Osteocyte (in vitro differentiated cells): ENCODE measurements around the gene CDHR4. TPM values are rescaled to one million over a fixed set of nuclear protein-coding genes. Genes with fewer than 3 reads are reported as not detected.
"Not testable (repeated sequence)": the region's sequence is repeated elsewhere in the genome, so short reads cannot be mapped to it uniquely, and the experiment has no call there.

Experiments
- DNase-seq: peaks from one replicate; pipeline ENCODE4 v3.0.0; 2021; ENCODE audit warnings: mixed read lengths; ENCODE audit not compliant: unreplicated experiment; ENCODE audit errors: extremely low spot score
- H3K27ac Mint-ChIP-seq: one replicate; pipeline ENCODE4 v1.8.0; 2021; ENCODE audit warnings: mild to moderate bottlenecking, mixed read lengths; ENCODE audit not compliant: unreplicated experiment
- H3K27me3 Mint-ChIP-seq: one replicate; pipeline ENCODE4 v1.8.0; 2021; ENCODE audit warnings: mixed read lengths; ENCODE audit not compliant: unreplicated experiment
- H3K36me3 Mint-ChIP-seq: one replicate; pipeline ENCODE4 v1.8.0; 2021; ENCODE audit warnings: mixed read lengths; ENCODE audit not compliant: unreplicated experiment
- H3K4me1 Mint-ChIP-seq: one replicate; pipeline ENCODE4 v1.8.0; 2021; ENCODE audit warnings: mixed read lengths; ENCODE audit not compliant: unreplicated experiment
- H3K4me3 Mint-ChIP-seq: one replicate; pipeline ENCODE4 v1.8.0; 2021; ENCODE audit warnings: mild to moderate bottlenecking, moderate library complexity, mixed read lengths; ENCODE audit not compliant: unreplicated experiment
- H3K9me3 Mint-ChIP-seq: one replicate; pipeline ENCODE4 v1.8.0; 2021; ENCODE audit warnings: mixed read lengths; ENCODE audit not compliant: unreplicated experiment
- CTCF ChIP-seq: fragments of 200-600 bp; sonication (generic); IDR thresholded peaks from 2 replicates; pipeline ENCODE4 v1.5.0; 2021; ENCODE audit warnings: antibody characterized with exemption, mild to moderate bottlenecking, moderate library complexity
- total RNA-seq: library from RNA; stranded (reverse); gene quantifications from 2 replicates; pipeline ENCODE4 v1.2.1, GENCODE V29; 2021

The CDHR4 gene
- total RNA-seq, 1 donor from 2014 or later, result not detected

DNA sequence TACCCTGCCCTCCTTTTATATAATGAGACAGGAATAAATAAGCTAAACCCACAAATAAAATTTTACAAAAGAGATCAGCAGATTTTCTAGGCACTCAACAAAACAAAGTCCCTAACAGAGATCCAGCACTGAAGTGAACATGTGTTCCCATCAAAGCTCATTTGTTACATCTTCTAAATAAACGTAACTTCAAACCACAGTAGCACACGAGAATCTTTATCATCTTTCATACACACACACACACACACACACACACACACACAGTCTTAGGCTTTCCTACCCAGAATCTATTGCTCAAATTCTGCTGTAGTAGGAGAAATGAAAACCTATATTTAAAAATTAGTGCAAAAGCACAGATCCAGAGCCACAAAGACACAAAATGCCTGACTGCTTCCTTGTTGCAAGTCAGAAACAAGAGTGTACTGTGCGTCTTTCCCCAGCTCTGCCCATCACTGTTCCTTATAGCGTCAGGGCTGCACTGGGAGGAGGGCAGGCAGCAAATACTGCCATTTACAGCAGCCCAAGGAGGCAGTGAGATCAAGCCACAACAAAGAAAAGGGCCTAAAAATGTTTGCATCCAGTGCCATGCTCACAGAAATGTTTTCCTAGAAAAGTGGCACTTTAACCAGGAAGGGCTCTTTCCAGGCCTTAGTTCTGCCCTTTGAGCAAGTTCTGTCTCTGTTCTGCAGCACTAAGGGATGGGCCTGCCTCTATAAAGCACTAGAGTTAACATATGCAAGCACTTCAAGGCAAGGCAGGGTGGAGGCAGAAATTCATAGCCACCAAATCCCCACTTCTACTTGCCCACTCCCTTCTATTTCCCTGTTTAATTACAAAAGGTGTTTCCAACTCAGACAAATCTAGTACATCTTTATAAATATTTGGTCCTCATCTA is 19.3 kb downstream of the CDHR4 start:
- Mint-ChIP-seq H3K4me3 (no peak overlapping the region), H3K9me3 (no peaks in the 10 kb centered on the region), H3K27me3 (no peaks in the 10 kb centered on the region), H3K4me1 (peaks cover 39% of the 10 kb centered on the region), H3K27ac (peak overlapping the region; percentile 45), H3K36me3 (peaks cover 6% of the 10 kb centered on the region)
- DNase-seq, result no peak
- TF ChIP-seq CTCF, result no peak

- no peak for DNase-seq
- H3K9me3 Mint-ChIP-seq, result no peaks in the 10 kb centered on the region
- H3K27ac Mint-ChIP-seq, result peak overlapping the region; percentile 45
- no peak overlapping the region for H3K4me3 Mint-ChIP-seq
- TF ChIP-seq CTCF, result no peak
- no peaks in the 10 kb centered on the region for H3K27me3 Mint-ChIP-seq
- H3K36me3 Mint-ChIP-seq, result peaks cover 8% of the 10 kb centered on the region
- H3K4me1 Mint-ChIP-seq, result peaks cover 33% of the 10 kb centered on the region
These were observed 20.2 kb downstream of the CDHR4 start for GRCh38 chr3:49779358-49780079.

DNA sequence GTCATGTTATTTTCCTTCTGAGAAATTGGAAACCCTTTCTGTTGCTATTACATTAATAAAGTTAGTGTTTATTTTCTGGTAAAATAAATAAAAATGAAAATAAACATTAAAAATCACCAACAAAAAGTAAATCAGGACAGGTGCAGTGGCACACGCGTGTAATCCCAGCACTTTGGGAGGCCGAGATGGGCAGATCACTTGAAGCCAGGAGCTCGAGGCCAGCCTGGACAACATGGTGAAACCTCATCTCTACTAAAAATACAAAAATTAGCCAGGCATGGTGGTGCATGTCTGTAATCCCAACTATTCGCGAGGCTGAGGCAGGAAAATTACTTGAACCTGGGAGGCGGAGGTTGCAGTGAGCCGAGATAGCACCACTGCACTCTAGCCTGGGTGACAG is 23.6 kb downstream of the CDHR4 start:
- not testable (repeated sequence) for DNase-seq, H3K27me3 Mint-ChIP-seq, H3K9me3 Mint-ChIP-seq, H3K27ac Mint-ChIP-seq, H3K36me3 Mint-ChIP-seq, H3K4me3 Mint-ChIP-seq
- peaks cover 24% of the 10 kb centered on the region for H3K4me1 Mint-ChIP-seq

GRCh38 chr3:49775538-49775937 is 24.1 kb downstream of the CDHR4 start:
- Mint-ChIP-seq H3K4me1 (peaks cover 23% of the 10 kb centered on the region), H3K36me3 (peaks cover 8% of the 10 kb centered on the region), H3K27ac (no peak overlapping the region), H3K27me3 (no peaks in the 10 kb centered on the region), H3K9me3 (no peaks in the 10 kb centered on the region), H3K4me3 (no peak overlapping the region)
- no peak for TF ChIP-seq CTCF
- DNase-seq, result no peak

GRCh38 chr3:49772703-49773102 is 27.0 kb downstream of the CDHR4 start:
- Mint-ChIP-seq H3K36me3 (peaks cover 11% of the 10 kb centered on the region), H3K4me1 (peaks cover 14% of the 10 kb centered on the region), H3K27me3 (no peaks in the 10 kb centered on the region), H3K27ac (no peak overlapping the region), H3K4me3 (no peak overlapping the region), H3K9me3 (no peaks in the 10 kb centered on the region)
- DNase-seq, result no peak
- TF ChIP-seq CTCF, result no peak
